Osteocyte (in vitro differentiated cells): Measurements from ENCODE around the gene GPN1. TPM values are rescaled to one million over a fixed set of nuclear protein-coding genes. Genes with fewer than 3 reads are reported as not detected.

Experiments used
- DNase-seq: peaks from one replicate; pipeline ENCODE4 v3.0.0; 2021; ENCODE audit warnings: mixed read lengths; ENCODE audit not compliant: unreplicated experiment; ENCODE audit errors: extremely low spot score
- H3K27ac Mint-ChIP-seq: one replicate; pipeline ENCODE4 v1.8.0; 2021; ENCODE audit warnings: mild to moderate bottlenecking, mixed read lengths; ENCODE audit not compliant: unreplicated experiment
- H3K27me3 Mint-ChIP-seq: one replicate; pipeline ENCODE4 v1.8.0; 2021; ENCODE audit warnings: mixed read lengths; ENCODE audit not compliant: unreplicated experiment
- H3K36me3 Mint-ChIP-seq: one replicate; pipeline ENCODE4 v1.8.0; 2021; ENCODE audit warnings: mixed read lengths; ENCODE audit not compliant: unreplicated experiment
- H3K4me1 Mint-ChIP-seq: one replicate; pipeline ENCODE4 v1.8.0; 2021; ENCODE audit warnings: mixed read lengths; ENCODE audit not compliant: unreplicated experiment
- H3K4me3 Mint-ChIP-seq: one replicate; pipeline ENCODE4 v1.8.0; 2021; ENCODE audit warnings: mild to moderate bottlenecking, moderate library complexity, mixed read lengths; ENCODE audit not compliant: unreplicated experiment
- H3K9me3 Mint-ChIP-seq: one replicate; pipeline ENCODE4 v1.8.0; 2021; ENCODE audit warnings: mixed read lengths; ENCODE audit not compliant: unreplicated experiment
- CTCF ChIP-seq: fragments of 200-600 bp; sonication (generic); IDR thresholded peaks from 2 replicates; pipeline ENCODE4 v1.5.0; 2021; ENCODE audit warnings: antibody characterized with exemption, mild to moderate bottlenecking, moderate library complexity
- total RNA-seq: library from RNA; stranded (reverse); gene quantifications from 2 replicates; pipeline ENCODE4 v1.2.1, GENCODE V29; 2021

GPN1 gene
- total RNA-seq, 1 donor from 2014 or later, result 28.6 TPM

GRCh38 chr2:27661371-27661770 lies 32.5 kb downstream of the GPN1 start:
- Mint-ChIP-seq H3K4me3 (peak overlapping the region; percentile 97), H3K9me3 (no peaks in the 10 kb centered on the region), H3K27ac (no peak overlapping the region), H3K4me1 (peaks cover 29% of the 10 kb centered on the region), H3K36me3 (peaks cover 34% of the 10 kb centered on the region), H3K27me3 (no peaks in the 10 kb centered on the region)
- DNase-seq, result no peak
- no peak for TF ChIP-seq CTCF

DNA sequence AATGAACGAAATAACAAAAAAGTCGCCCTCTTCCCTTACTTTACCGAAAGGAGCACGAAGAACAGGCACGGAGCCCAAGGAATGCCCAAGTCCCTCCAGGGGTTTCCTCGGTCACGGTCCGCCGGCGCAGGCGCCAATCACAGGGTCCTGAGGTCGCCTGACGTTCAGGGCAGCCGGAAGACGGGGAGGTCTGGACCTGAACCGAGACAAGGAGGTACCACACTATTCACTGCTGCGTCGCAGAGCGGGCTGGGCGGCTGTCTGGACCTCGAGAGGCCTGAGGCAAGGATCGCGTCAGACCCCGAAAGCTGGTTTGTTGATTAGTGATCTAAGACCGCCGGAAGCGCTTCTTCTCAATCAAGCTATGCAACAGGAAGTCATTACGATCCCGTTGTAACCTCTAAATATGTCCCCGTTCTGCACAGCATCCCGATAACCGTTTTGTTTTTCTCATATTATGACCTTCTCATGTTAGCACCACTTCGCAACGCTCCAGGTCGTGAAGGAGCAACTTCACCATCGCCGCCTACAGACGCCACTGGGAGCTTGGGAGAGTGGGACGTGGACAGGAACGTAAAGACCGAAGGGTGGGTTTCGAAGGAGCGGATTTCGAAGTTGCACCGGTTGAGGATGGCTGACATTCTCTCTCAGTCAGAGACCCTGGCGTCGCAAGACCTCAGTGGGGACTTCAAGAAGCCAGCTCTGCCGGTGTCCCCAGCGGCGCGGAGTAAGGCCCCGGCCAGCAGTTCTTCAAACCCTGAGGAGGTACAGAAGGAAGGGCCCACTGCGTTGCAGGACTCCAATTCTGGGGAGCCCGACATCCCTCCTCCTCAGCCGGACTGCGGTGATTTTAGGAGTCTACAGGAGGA lies 34.7 kb downstream of the GPN1 start, which contains the start of the genes SLC4A1AP and SUPT7L:
Gene SLC4A1AP, plus strand, starts transcription at position 605 of the 869 bp plus-strand sequence. Its CDS starts 26 bp downstream, at position 631.
Gene SUPT7L, minus strand, starts transcription at position 330 of the 869 bp plus-strand sequence. CDS start 1,422 bp downstream, outside the sequence.
- Mint-ChIP-seq H3K4me1 (peaks cover 29% of the 10 kb centered on the region), H3K27ac (peak within 1 kb of the TSS; percentile 99), H3K27me3 (no peaks in the 10 kb centered on the region), H3K9me3 (no peaks in the 10 kb centered on the region), H3K36me3 (peaks cover 34% of the 10 kb centered on the region), H3K4me3 (peak within 1 kb of the TSS; percentile 97)
- TF ChIP-seq CTCF, result no peak
- DNase-seq, result peak; percentile 89

- TF ChIP-seq CTCF, result no peak
- H3K4me3 Mint-ChIP-seq, result peak overlapping the region; percentile 97
- H3K27me3 Mint-ChIP-seq, result no peaks in the 10 kb centered on the region
- DNase-seq, result no peak
- H3K36me3 Mint-ChIP-seq, result peaks cover 36% of the 10 kb centered on the region
- H3K27ac Mint-ChIP-seq, result peak overlapping the region; percentile 99
- H3K9me3 Mint-ChIP-seq, result no peaks in the 10 kb centered on the region
- H3K4me1 Mint-ChIP-seq, result peaks cover 29% of the 10 kb centered on the region
Measured at GRCh38 chr2:27664154-27664574, 35.3 kb downstream of the GPN1 start.

GRCh38 chr2:27664622-27665363 lies 35.9 kb downstream of the GPN1 start:
- Mint-ChIP-seq H3K4me3 (peak overlapping the region; percentile 97), H3K36me3 (peaks cover 36% of the 10 kb centered on the region), H3K9me3 (no peaks in the 10 kb centered on the region), H3K27me3 (no peaks in the 10 kb centered on the region), H3K27ac (peak overlapping the region; percentile 99), H3K4me1 (peaks cover 29% of the 10 kb centered on the region)
- TF ChIP-seq CTCF, result no peak
- no peak for DNase-seq

GRCh38 chr2:27667446-27667845 lies 38.6 kb downstream of the GPN1 start:
- H3K27ac Mint-ChIP-seq, result no peak overlapping the region
- TF ChIP-seq CTCF, result no peak
- no peaks in the 10 kb centered on the region for H3K27me3 Mint-ChIP-seq
- no peak for DNase-seq
- peaks cover 32% of the 10 kb centered on the region for H3K36me3 Mint-ChIP-seq
- no peaks in the 10 kb centered on the region for H3K9me3 Mint-ChIP-seq
- H3K4me3 Mint-ChIP-seq, result no peak overlapping the region
- H3K4me1 Mint-ChIP-seq, result peaks cover 19% of the 10 kb centered on the region
